GM12892 (cell line): Measurements from ENCODE around the gene KRTAP5-9.

ENCODE experiments used
- POLR2A ChIP-seq: IDR thresholded peaks from 2 replicates; pipeline ENCODE4 v1.6.1; 2011; ENCODE audit warnings: low read depth, low read length, control low read depth
- POLR2AphosphoS5 ChIP-seq: IDR thresholded peaks from 2 replicates; pipeline ENCODE4 v1.6.1; 2011; ENCODE audit warnings: low read depth, low read length, control low read depth
- TAF1 ChIP-seq: IDR thresholded peaks from 2 replicates; pipeline ENCODE4 v1.6.1; 2011; ENCODE audit warnings: low read depth, mild to moderate bottlenecking, control low read depth, low read length, borderline replicate concordance

DNA sequence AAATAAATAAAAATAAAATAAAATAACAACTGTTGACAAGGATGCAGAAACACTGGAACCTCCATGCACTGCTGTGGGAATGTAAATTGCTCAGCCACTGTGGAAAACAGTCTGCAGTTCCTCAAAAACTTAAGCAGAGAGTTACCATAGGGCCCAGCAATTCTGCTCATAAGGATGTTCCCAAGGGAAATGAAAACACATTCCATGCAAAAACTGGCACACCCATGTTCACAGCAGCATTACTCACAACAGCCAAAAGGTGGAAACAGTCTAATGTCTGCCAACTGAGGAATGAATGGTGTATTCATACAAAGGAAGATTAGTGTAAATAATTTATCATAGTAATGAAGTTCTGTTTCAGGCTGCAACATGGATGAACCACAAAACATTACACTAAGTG is 13.9 kb downstream of the KRTAP5-9 start:
- TF ChIP-seq TAF1 (no peak), POLR2A (no peak), POLR2AphosphoS5 (no peak)
